ENCODE data around the gene FBN2.
A peak's percentile ranks its signal among the peaks of the same experiment; 100 is the strongest.

The FBN2 gene

GRCh38 chr5:128253880-128254279, 284.2 kb downstream of the FBN2 start:
- DNase-seq (ENCODE audit: low read depth in 2 of 2), result no peak

GRCh38 chr5:128253161-128253560, 284.9 kb downstream of the FBN2 start:
- DNase-seq (ENCODE audit: low read depth in 2 of 2), result no peak

- no peak for DNase-seq (ENCODE audit: low read depth in 2 of 2)
Observed at GRCh38 chr5:128252756-128253155, 285.3 kb downstream of the FBN2 start.

- no peak for DNase-seq (ENCODE audit: low read depth in 2 of 2)
Observed at GRCh38 chr5:128252196-128252595, 285.8 kb downstream of the FBN2 start.

- DNase-seq (ENCODE audit: low read depth in 2 of 2), result no peak
Observed at GRCh38 chr5:128245974-128246373, 292.1 kb downstream of the FBN2 start.

- DNase-seq (ENCODE audit: low read depth in 2 of 2), result no peak
Observed at GRCh38 chr5:128243958-128244582, 294.0 kb downstream of the FBN2 start.

- DNase-seq (ENCODE audit: low read depth in 2 of 2), result peak; percentile 55 to 59
Observed at GRCh38 chr5:128241051-128241695, 296.9 kb downstream of the FBN2 start.

GRCh38 chr5:128237546-128237945, 300.5 kb downstream of the FBN2 start:
- DNase-seq (ENCODE audit: low read depth in 2 of 2), result peak in 1 of 2 experiments; percentile 37

GRCh38 chr5:128237000-128237399, 301.0 kb downstream of the FBN2 start:
- DNase-seq (ENCODE audit: low read depth in 2 of 2), result no peak

GRCh38 chr5:128236334-128236733, 301.7 kb downstream of the FBN2 start:
- DNase-seq (ENCODE audit: low read depth in 2 of 2), result no peak

- DNase-seq (ENCODE audit: low read depth in 2 of 2), result no peak
Observed at GRCh38 chr5:128234928-128235641, 303.0 kb downstream of the FBN2 start.

GRCh38 chr5:128228521-128228920, 309.5 kb downstream of the FBN2 start:
- no peak for DNase-seq (ENCODE audit: low read depth in 2 of 2)

- DNase-seq (ENCODE audit: low read depth in 2 of 2), result peak in 1 of 2 experiments; percentile 44
Observed at GRCh38 chr5:128228008-128228407, 310.0 kb downstream of the FBN2 start.

GRCh38 chr5:128225245-128226030, 312.6 kb downstream of the FBN2 start:
- DNase-seq (ENCODE audit: low read depth in 2 of 2), result no peak

GRCh38 chr5:128224336-128224735, 313.7 kb downstream of the FBN2 start:
- no peak for DNase-seq (ENCODE audit: low read depth in 2 of 2)

- DNase-seq (ENCODE audit: low read depth in 2 of 2), result no peak
Observed at GRCh38 chr5:128220841-128221240, 317.2 kb downstream of the FBN2 start.

GRCh38 chr5:128216860-128217531, 321.0 kb downstream of the FBN2 start:
- peak in 1 of 2 experiments; percentile 35 for DNase-seq (ENCODE audit: low read depth in 2 of 2)

- no peak for DNase-seq (ENCODE audit: low read depth in 2 of 2)
Observed at GRCh38 chr5:128216285-128216684, 321.8 kb downstream of the FBN2 start.

GRCh38 chr5:128213833-128214232, 324.2 kb downstream of the FBN2 start:
- DNase-seq (ENCODE audit: low read depth in 2 of 2), result no peak

GRCh38 chr5:128213340-128213739, 324.7 kb downstream of the FBN2 start:
- DNase-seq (ENCODE audit: low read depth in 2 of 2), result peak in 1 of 2 experiments; percentile 40

GRCh38 chr5:128212191-128212806, 325.7 kb downstream of the FBN2 start:
- no peak for DNase-seq (ENCODE audit: low read depth in 2 of 2)
